H1 (cell line): Measurements from ENCODE around the gene KPNA6. TPM values are rescaled to one million over a fixed set of nuclear protein-coding genes. Genes with fewer than 3 reads are reported as not detected.

Experiments
- ATF2 ChIP-seq: IDR thresholded peaks from 2 replicates; pipeline ENCODE4 v1.6.1; 2012; ENCODE audit warnings: low read length, inconsistent platforms
- BACH1 ChIP-seq: IDR thresholded peaks from 2 replicates; pipeline ENCODE4 v1.6.1; 2012; ENCODE audit warnings: low read length, improper control_type of control experiment
- CHD1 ChIP-seq: IDR thresholded peaks from 2 replicates; pipeline ENCODE4 v1.6.1; 2012; ENCODE audit warnings: low read depth, low read length, improper control_type of control experiment
- EGR1 ChIP-seq: IDR thresholded peaks from 2 replicates; pipeline ENCODE4 v1.6.1; 2011; ENCODE audit warnings: low read depth, low read length, borderline replicate concordance
- RXRA ChIP-seq: IDR thresholded peaks from 2 replicates; pipeline ENCODE4 v1.6.1; 2011; ENCODE audit warnings: low read depth, mild to moderate bottlenecking, low read length, moderate library complexity; ENCODE audit not compliant: insufficient read depth
- SIRT6 ChIP-seq: IDR thresholded peaks from one replicate; pipeline ENCODE4 v1.7.1; 2012; ENCODE audit warnings: low read length, inconsistent platforms
- SP1 ChIP-seq: IDR thresholded peaks from 2 replicates; pipeline ENCODE4 v1.6.1; 2011; ENCODE audit warnings: low read depth, low read length
- SUZ12 ChIP-seq: fragments of 200-600 bp; sonication (generic); IDR thresholded peaks from 2 replicates; pipeline ENCODE4 v1.6.1; 2012; ENCODE audit warnings: mild to moderate bottlenecking, inconsistent platforms, low read length, moderate library complexity, mixed read lengths
- USF2 ChIP-seq: IDR thresholded peaks from 2 replicates; pipeline ENCODE4 v1.6.1; 2011; ENCODE audit warnings: low read length, improper control_type of control experiment
- polyA plus RNA-seq, 7 experiments: library from polyadenylated mRNA; depleted of rRNA in 3 of 7; stranded (reverse) in 5 of 7; unstranded in 2 of 7; fragments of >200 nt in 5 of 7; fragments of 200-250 nt in 2 of 7; gene quantifications; 1 replicate in 5 of 7; 2 replicates in 1 of 7; 4 replicates in 1 of 7; pipeline versions ENCODE4 v1.2.1 to v1.2.3, GENCODE V29; 2011 to 2013; ENCODE audit warnings: missing spikeins in 2 of 7, mixed read lengths in 2 of 7
- total RNA-seq: library from RNA; stranded (reverse); fragmentation: NEBNext Ultra II Directional; extraction: Animal tissue kit (Norgen Biotek cat#: 25700); gene quantifications from 2 replicates; pipeline ENCODE4 v1.2.1, GENCODE V29; 2021

Gene KPNA6
- total and polyA plus RNA-seq, 2 of the 8 experiments (the other 6 are each of a cell fraction or from before 2014, with no cell fraction given), result 24.2 to 120 TPM

GRCh38 chr1:32194984-32195383, 87.1 kb downstream of the KPNA6 start (continued):
- TF ChIP-seq ATF2, result no peak
- TF ChIP-seq SIRT6, result no peak
- no peak for TF ChIP-seq CHD1
- TF ChIP-seq BACH1, result no peak
- TF ChIP-seq SP1, result no peak
- no peak for TF ChIP-seq RXRA
- TF ChIP-seq EGR1, result no peak
- TF ChIP-seq USF2, result no peak
- TF ChIP-seq SUZ12, result no peak
- TF ChIP-seq, all 59 proteins: peak for 0
